ENCODE measurements around the gene SH3PXD2A.

DNA sequence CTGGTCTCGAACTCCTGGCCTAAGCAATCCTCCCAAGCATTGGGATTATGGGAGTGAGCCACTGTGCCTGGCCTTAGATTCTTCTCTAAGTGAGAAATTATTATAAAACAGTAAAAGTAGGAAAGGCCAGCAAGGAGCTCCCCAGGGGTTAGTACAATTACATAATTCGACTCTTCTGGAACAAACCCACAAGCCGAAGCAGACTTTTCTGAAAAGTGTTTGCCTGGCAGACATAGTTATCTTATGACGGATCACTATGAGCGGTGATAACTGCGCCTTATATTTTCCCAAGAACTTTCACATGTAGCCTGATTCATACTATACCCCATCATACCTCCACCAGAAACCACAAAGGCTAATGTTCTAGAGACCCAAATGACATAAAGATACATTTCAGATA lies 30.2 kb upstream of the SH3PXD2A start:
- TF ChIP-seq YY1 (IDR thresholded peaks at IDR 0.05; ENCODE audit: low read depth, low read length) = no peak
- TF ChIP-seq KAT2A (conservative IDR thresholded peaks at IDR 0.05; ENCODE audit: control insufficient read depth, low read depth, low read length) = no peak
- no peak for TF ChIP-seq RBBP5 (conservative IDR thresholded peaks at IDR 0.05)
- TF ChIP-seq, protein P1, sequence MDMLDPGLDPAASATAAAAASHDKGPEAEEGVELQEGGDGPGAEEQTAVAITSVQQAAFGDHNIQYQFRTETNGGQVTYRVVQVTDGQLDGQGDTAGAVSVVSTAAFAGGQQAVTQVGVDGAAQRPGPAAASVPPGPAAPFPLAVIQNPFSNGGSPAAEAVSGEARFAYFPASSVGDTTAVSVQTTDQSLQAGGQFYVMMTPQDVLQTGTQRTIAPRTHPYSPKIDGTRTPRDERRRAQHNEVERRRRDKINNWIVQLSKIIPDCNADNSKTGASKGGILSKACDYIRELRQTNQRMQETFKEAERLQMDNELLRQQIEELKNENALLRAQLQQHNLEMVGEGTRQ (IDR thresholded peaks at IDR 0.05; ENCODE audit: borderline replicate concordance, low read depth, low read length) = no peak
- TF ChIP-seq RAD21 (IDR thresholded peaks at IDR 0.05; ENCODE audit: insufficient read depth, low read depth, low read length) = no peak
- no peak for TF ChIP-seq BHLHE40 (IDR thresholded peaks at IDR 0.05; ENCODE audit: borderline replicate concordance in 1 of 2, low read depth in 2 of 2, low read length in 1 of 2)
- TF ChIP-seq ZBED1 (IDR thresholded peaks at IDR 0.05; ENCODE audit: borderline replicate concordance) = no peak
- TF ChIP-seq POLR2AphosphoS5 (IDR thresholded peaks at IDR 0.05; ENCODE audit: low read length) = no peak
- TF ChIP-seq JUND (IDR thresholded peaks at IDR 0.05; ENCODE audit: low read depth, low read length) = no peak

Measured in GM12878 (cell line).